GM21423 (cell line): ENCODE data around the gene GDF7.

Experiments
- ATAC-seq: cut with Tn5 transposase; IDR thresholded peaks from one replicate; pipeline ENCODE4 v1.9.1; 2021; ENCODE audit warnings: mild to moderate bottlenecking, moderate library complexity; ENCODE audit not compliant: unreplicated experiment

The GDF7 gene

DNA sequence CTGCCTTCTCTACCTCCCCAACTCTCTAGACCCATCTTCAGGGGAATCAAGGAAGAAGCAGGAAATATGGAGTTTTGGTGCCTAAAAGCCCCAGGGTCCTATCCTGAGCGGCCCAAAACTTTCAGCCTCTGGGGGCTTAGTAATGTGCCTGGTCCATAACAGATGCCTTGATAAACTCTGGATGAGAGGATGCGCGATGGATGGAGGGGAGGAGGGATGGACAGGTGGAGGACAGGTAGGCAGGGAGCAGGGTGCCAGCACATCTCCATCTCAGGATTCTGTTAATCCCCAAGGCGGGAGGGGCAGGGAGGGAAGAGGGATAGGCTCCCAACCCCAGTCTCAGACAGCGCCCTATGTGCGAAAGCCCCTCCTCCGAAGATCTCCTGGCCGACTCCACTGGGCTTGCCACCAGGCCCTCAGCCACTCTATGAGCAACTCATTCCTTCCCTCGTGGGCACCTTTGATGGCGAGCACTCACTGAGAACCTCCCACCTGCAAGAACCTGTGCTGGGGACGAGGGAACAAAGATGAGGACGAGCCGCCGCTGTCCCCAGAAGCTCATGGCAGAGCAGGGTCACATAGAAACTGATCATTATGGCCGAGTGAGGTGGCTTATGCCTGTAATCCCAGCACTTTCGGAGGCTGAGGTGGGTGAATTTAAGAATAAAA is 39.1 kb upstream of the GDF7 start:
- ATAC-seq, result no peak

DNA sequence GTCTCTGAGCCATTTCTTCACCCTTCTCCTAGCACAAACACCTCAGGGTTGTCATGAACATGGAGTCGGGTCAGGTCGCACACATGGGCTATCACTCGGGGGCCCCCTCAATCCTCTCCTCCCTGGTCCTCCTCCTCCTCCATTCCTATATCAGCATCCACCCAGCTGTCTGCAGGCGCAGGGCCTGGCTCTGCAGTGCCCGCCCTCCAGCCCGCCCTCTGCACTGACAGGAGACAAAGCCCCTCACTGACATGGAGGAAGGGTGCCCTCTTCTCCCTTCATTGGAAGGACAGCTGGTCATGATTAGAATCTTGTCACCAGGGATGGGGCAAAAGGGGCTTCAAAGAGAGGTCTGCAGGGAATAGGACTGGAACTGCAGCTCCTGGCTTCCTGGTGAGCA is 37.8 kb upstream of the GDF7 start:
- no peak for ATAC-seq

DNA sequence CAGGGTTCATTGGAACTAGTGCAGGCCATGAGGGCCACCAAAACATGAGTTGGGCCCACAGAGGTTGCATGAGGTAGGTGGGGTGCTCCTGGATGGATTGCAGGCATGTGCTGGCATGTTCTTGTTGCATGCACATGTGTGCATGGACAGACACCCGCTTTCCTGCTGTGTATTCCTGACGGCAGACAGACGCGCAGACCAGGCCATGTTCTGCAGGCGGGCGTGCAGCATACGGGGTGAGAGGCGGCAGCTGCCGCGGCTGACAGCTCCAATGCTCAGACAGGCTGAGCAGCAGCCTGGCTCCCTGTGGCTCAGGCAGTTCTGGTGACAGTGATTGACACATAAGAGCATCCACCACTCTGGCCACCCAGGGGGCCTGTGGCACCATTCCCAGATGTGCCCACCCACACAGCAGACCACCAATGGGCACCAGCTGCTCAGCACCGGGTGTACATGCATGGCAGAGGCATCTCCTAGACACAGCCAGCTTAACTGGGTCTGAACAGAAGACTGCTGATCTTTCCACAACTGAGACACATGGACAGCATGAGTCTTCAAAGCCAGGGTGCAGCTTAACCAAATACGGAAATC is 37.3 kb upstream of the GDF7 start:
- no peak for ATAC-seq

DNA sequence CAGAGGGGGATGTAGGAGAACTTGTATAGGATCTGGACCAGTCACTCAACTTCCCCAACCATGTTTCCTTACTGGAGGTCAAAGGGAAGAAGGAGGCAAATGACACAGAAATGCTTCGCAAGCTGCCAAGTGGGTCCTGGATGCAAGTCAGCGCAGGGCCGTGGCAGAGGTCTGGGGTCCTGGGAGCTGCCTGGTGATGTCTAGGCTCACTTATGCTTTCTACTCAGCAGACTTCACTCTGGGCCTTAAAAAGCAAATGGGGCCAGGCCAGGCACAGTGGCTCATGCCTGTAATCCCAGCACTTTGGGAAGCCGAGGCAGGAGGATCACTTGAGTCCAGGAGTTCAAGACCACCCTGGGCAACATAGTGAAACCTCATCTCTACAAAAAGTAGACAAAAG is 36.0 kb upstream of the GDF7 start:
- ATAC-seq, result no peak

DNA sequence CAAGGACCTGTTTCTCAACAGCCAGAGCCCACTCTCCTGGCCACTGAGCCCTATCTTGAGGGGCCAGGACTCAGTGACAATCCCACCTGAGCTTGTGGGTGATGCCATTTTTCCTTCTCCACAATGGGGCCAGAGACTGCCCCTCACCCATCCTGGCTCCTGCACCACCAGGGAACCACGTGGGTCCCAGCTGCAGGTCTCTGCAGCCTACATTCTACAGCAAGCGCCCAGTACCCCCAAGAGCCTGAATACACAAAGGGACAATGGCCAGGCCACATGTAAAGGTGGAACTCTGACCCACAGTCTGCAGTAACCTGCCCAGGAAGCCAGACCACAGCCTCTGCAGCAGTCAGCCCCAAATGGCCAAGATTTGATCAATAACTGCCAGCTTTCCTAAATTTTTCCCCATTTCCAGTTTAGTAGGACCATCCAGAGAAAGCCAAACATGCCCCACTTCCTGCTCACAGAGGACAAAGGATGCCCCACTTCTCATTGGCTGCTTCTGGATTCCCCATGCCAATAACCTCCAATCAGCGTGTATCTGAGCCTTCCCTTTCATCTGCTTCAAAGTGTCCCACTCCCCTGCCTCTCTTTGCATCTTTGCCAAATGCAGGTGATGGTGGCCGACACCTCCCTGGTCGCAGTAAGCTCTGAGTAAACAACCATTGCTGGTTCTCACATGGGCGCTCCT is 35.2 kb upstream of the GDF7 start:
- ATAC-seq, result no peak

DNA sequence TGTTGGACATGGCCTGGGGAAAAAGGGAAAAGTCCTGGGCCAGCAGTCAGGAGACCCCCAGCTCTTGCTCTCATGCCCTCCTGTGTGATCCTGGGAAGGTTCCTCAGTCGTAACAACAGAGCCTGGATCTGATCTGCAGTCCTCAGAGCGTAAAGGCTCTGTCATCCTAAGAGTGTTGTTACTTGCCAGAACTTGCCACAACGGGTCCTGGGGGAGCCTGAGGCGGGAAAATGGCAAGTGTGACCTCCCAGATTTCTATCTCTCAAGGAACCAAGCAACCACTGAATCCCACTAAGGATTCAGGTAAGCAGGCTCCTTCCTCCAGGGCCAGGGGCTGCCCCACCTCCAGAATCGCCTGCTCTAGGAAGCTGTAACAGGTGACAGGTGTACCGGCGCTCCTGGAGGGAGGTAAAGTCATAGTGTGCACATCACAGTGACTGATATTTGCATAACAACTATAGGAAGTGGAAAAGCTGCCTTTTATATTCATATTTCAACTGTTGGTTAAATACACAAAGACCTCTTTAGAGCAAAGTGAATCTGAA is 34.4 kb upstream of the GDF7 start:
- ATAC-seq, result no peak

DNA sequence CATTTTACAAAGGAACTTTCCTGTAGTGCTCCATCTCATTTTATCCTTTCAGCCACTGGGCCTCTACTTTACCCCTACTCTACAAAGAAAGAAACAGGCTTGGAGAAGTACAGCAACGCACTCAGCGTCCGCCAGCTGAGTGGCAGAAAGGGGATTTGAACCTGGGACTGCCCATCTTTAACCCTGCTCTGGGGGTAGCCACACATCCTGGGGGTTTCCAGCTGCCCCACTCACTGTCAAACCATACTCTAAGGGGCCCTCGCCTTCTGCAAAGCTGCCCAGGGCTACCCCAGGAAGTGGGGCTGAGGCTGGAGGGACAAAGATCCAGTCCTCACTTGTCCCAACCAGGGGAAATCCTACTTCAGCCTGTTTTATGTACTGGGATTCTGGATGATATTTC is 33.9 kb upstream of the GDF7 start:
- no peak for ATAC-seq

DNA sequence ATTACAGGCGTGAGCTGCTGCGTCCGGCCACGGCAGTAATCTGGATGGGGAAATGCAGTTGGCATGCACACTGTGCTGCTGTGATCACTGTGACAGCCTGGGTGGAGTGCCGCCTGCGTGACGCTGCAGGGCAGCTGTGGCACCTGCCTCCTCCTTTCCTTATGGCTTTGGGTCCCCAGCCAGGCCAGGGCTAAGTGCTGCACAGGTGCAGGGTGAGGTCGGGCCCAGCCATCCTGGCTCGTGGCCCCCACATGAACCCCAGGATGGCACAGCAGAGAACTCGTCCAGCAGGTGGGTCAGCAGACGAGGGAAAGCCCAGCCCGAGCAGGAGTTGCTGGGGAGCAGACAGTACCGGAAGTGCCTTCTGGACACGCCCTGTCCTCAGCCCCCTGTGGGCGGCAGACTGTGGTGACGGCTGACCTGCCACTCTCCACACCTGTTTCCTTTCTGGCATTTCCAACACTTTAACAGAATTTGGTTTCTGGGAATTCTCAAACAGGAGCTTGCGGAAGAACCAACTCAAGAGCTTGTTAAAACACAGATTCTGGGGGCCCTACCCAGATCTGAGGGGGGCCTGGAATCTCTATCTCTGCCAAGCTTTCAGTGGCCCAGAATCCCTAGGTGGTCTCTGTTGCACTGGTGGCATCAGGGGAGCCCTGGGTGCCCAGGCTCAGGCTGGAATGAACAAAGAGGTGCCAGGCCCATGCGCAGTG is 33.0 kb upstream of the GDF7 start:
- peak; percentile 40 for ATAC-seq

DNA sequence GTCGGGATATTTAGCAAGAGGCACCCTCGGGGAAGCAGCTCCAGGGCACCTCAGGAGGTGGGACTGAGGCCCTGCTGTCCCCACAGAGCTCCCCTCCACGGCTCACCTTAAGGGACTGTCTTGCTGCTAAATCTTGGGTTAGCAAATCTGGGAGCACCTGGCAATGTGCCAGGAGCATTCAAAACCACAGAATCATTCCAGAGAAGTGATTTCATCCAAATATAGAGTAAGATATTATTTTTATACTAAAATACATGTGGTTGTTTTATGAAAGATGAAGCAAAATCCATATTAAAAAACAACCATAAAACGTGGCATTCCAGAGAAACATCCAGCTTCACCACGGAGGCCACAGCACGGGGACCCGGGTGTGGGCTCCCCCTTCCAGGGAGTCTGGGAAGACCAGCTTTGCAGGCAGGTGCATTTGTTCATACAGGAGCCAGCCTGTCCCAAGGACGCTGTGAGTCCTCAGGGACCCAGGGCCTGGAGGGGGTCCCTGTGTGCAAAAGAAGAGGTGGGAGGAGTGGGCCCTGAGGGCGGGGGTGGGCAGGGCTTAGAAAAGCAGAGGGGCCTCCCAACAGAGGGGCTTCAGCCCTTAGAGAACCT is 32.3 kb upstream of the GDF7 start:
- ATAC-seq, result no peak

DNA sequence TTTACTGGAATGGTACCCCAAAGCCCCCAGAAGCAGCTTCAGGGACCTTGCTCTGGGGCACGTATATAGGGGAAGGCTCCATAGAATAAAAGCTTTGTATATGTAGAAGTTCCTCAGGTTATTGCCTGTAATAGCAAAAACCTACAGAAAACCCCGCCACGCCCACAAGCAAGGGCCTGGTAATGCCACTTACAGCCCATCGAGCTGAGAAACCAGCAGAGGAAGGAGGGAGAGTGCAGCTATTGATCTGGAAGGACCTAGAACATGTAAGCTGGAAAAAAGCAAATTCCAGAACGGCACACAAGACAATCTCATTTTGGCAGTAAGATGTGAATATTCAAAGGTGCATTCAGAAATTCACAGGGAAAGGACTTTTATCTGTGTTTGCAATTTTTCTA is 31.8 kb upstream of the GDF7 start:
- no peak for ATAC-seq

DNA sequence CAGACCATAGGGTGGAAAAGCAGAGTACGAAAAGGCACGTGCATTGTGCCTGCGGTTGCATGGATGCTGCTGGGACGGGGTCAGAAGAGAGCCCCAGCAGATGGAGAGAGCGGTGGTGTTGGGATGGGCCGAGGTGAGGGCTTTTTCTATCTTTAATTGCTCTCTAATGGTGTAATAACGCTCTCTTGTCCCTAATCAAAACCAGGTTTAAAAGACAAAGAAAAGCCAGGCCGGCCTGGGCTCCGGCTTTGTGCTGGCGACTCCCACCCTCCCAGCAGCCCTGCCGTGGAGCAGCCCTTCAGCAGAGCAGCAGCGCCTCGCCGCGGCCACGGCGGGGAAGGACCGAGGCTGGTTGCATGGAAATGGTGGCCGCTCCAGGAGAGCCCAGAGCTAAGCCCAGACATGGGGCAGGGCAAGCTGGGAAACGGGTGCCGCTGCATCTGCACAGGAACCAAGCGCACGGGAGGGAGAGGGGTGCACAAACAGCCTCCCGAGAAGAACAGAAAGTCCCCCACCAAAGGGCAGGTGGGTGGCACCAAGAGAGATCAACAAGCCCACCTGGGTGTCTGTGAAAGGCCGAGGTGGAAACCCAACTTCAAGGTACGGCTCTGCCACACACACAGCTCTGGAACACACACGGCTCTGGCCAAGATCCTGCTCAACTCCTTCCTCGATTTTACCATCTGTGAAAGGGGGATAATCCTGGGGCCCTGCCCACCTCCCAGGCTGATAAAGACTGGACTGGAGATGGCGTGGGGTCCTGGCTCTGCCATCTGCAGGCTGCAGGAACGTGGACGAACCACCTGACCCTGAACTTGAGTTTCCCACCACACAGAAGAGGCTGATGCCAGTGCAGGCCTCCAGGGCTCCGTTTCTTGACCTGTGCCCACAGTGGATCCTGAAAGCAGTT is 31.0 kb upstream of the GDF7 start:
- peak; percentile 80 for ATAC-seq

DNA sequence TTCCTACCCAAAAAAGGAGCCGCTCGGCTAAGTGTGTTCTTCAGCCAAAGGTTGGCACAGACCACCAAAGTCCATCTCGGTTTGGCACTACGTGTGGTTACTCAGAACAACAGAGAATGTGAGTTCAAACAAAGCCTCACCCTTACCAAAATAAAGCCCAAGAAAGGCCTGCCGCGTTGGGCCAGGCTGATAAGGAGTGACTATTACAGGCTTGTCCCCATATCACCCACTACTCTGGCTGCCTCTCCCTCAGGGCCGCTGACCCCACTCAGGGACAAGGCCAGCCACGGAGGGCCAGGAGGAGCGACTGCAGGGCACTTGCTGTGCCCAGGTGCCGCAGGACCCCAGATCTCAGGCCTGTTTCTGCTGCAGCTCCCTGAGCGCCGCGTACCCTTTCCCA is 29.8 kb upstream of the GDF7 start:
- ATAC-seq, result no peak

DNA sequence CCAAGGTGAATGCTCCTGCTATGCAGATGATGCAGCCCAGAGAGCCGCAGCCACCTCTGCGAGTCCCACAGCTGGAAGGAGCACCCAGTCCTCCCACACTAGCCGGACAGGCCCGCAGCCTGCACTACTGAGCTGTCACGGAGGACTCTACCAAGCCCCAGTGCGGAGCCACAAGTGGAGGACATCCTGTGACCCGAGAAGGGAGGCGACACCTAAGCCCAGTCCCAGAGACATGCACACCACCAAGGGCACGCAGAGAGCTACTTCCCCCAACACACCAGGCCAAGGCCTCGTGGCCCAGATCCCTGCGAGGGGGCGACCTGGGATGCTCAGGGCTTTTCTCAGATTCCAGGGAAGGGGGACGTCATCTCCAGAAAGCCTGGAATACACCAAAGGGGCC is 28.9 kb upstream of the GDF7 start:
- ATAC-seq, result no peak

DNA sequence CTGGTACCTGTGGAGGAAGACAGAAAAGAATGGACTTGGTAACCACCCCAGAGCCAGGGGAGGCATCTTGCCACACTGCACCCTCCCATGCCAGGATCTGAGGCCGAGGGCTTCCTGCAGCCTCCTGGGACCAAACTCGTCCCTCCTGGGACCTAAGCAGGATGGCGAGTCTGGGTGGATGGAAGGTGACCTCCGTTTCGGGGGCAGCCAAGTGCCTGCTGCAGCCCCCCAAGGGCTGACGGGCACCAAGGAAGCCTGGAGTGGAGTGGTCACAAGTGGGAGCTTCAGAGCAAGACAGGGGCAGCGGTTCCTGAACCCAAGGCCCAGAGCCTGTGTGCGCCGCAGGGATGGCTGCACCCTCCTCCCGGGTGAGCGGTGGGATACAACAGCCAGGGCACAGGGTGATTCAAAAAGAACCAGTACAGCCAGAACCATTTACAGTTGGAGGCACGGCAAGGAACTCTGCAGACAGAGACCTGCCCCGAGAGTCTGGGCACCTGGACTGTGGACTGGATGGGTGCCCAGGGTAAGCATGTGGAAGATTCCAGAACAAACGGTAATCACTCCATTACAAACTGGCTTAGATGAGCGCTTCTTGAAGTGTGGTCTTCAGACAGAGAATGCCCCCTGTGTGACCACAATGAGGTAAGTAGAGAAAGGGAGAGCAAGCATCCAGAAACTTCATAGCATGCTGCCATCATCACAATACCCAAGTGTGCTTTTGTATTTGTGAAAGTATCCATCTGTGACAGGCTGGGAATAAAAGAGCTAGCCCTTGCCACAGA is 28.1 kb upstream of the GDF7 start:
- no peak for ATAC-seq

DNA sequence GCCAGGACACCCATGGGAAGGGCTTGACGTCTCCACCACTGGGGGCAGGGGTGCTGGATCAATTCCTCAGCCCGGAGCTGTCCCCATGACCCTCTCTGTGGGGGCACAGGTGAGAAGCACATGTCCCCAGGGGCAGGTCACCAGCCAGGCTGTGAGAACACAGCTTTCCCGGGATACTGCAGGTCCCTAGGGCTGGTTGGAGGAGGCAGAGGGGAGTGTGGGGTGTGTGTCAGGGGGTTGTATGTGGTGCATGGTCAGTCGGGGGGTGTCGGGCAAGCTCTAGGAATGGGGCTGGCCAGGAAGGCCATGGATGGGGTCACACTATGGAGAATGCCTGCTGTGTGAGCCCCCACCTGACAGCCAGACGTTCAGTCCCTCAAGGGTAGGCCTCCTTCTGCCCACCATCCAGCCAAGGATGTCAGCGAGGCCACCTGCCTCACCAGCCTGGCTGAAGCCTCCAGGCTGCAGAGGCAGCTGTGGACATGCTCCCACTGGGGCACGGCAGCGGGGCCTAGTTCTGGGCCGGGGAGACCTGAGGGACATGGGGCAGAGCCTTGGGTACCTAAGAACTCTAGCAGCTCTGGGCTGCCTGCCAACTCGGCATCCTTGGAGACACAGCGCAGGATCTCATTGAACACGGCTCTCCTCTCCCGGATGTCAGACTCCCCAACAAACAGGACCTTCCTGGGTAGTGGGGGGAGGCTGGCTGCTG is 26.4 kb upstream of the GDF7 start:
- ATAC-seq, result no peak

DNA sequence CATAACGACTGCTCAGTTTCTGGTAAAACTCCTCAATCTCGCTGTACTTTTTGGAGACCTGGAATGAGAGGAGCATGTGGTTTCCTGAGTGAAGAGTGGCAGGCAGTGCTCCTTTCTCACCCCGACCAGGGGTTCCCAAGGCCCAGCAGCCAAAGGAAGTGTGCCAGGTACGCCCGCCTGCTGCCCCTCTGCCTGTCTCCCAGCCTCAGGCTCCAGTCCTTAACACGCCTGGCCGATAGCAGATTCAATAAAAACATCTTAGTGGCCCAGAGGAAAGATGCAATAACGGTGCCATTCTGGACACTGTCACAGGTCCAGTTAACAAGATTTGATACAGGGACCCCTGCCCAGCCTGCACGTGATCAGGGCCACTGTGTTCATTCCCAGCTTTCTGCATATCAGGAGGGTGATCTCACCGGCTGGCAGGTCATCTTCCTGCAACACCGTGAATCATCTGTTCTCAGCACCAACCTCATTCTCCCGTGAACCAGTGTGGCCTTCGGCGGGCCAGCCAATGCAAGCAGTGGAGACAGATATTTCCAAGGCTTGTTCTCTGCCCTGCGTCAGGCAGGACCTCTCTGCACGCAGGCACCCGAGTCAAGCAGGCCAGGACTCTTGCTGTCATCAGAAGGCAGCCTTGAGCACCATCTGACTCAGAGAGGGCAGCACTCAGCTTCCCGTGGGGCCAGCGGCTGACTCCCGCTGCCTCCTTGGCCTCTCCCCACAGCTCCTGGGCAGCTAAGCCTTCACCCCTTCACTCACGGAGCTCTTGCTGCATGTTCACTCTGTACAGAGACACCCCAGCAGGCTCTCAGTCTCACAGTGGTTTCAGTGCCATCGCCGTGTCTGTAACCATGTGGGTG is 25.6 kb upstream of the GDF7 start:
- no peak for ATAC-seq

DNA sequence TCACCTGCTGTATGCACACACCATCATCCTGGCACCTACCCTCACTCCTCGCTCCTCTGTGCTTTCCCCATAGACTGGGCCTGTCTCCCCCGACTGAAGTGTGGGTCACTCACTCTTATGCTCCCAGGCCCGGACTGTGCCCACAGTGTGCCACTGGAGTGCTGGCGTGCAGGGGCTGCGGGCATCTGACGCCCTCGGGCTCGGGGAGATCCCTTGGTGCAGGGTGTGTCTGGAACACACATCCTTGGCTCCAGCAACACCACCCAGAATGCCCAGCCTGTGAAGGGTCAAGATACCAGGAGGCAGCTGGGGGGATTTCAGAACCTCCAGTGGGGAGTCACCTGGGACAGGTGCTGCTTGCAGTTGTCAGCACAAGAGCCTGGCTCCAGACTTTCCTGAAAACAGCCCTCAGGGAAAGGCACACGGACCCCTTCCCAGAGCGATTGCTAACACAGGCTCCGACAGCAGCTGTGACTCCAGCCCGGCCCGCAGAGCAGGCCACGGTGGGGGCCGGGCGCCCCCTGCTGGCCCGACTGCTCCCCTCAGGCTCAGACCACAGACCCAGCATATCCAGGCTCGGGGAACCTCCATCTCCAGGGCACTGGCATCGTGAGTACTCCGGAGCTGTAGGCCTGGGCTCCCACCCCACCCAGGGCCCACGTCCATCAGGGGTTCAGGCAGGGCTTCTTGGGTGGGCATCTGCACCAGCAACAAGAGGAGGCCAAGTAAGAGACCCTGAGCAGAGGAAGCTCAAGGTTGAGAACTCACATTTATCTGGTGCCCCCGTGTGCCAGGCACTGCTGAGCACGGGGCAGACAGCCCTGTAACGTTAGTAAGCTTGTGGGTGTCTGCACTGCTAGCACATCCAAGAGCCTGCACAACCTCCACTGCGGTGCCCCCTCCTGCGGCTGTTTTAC is 24.6 kb upstream of the GDF7 start:
- peak; percentile 95 for ATAC-seq
